Spleen (tissue), 7 donors: ENCODE results near the gene OSER1.

ENCODE experiments used
- CTCF ChIP-seq, 11 experiments: fragments of 200-600 bp in 7 of 11; fragments of 450-650 bp in 4 of 11; sonication (generic) in 4 of 11; IDR thresholded peaks in 8 of 11; conservative IDR thresholded peaks in 3 of 11; 1 replicate in 7 of 11; 2 replicates in 4 of 11; pipeline versions ENCODE4 v1.4.0 to v1.8.0; 2016 to 2021; ENCODE audit warnings: antibody characterized with exemption in 11 of 11, inconsistent platforms in 4 of 11, mild to moderate bottlenecking in 1 of 11
- POLR2A ChIP-seq, 3 donors: fragments of 450-650 bp; IDR thresholded peaks; one replicate each; pipeline ENCODE4 v1.5.1; 2017; ENCODE audit warnings: antibody characterized with exemption in 3 of 3, mild to moderate bottlenecking in 1 of 3
- donor health status: DM: no; HTN: no; CAD: no; lungs with moderate emphysema.
- donor health status: DM: no; HTN: no; CAD: no.
- donor health status: DM: no; HTN: no; CAD: no.

GRCh38 chr20:44234566-44235317, 24.2 kb upstream of the OSER1 start:
- no peak for TF ChIP-seq CTCF (IDR thresholded peaks at IDR 0.05 in 8 of 11, conservative IDR thresholded peaks at IDR 0.05 in 3 of 11)
- TF ChIP-seq POLR2A (IDR thresholded peaks at IDR 0.05) = no peak
